Bronchial epithelial cell (primary cell): Measurements from ENCODE around the gene CNDP1. TPM values are rescaled to one million over a fixed set of nuclear protein-coding genes. Genes with fewer than 3 reads are reported as not detected.

Source experiments
- DNase-seq: peaks from one replicate; pipeline ENCODE4 v3.0.0-alpha.2; 2010; ENCODE audit warnings: low read depth
- FAIRE-seq: peaks from 2 replicates; lab custom pipeline; 2011; peaks lifted over from hg19 to GRCh38; lab: Jason Lieb, UNC
- H3K27me3 ChIP-seq: 2 replicates; pipeline ENCODE4 v1.5.1; 2011; ENCODE audit warnings: low read length; ENCODE audit not compliant: control insufficient read depth, insufficient read depth
- H3K36me3 ChIP-seq: 2 replicates; pipeline ENCODE4 v1.5.1; 2011; ENCODE audit warnings: low read length; ENCODE audit not compliant: control insufficient read depth, insufficient read depth
- H3K4me3 ChIP-seq: 2 replicates; pipeline ENCODE4 v1.5.1; 2011; ENCODE audit warnings: mild to moderate bottlenecking, low read depth, low read length, control low read depth
- CTCF ChIP-seq: IDR thresholded peaks from 2 replicates; pipeline ENCODE4 v1.5.1; 2011; ENCODE audit warnings: mild to moderate bottlenecking, moderate library complexity, low read length, control low read depth, inconsistent platforms; ENCODE audit not compliant: insufficient read depth, severe bottlenecking
- total RNA-seq: library from RNA; depleted of rRNA; stranded (reverse); fragments of >200 nt; gene quantifications from 2 replicates; pipeline ENCODE4 v1.2.1, GENCODE V29; 2014

CNDP1 gene
- total RNA-seq, 1 donor from 2014 or later = not detected

DNA sequence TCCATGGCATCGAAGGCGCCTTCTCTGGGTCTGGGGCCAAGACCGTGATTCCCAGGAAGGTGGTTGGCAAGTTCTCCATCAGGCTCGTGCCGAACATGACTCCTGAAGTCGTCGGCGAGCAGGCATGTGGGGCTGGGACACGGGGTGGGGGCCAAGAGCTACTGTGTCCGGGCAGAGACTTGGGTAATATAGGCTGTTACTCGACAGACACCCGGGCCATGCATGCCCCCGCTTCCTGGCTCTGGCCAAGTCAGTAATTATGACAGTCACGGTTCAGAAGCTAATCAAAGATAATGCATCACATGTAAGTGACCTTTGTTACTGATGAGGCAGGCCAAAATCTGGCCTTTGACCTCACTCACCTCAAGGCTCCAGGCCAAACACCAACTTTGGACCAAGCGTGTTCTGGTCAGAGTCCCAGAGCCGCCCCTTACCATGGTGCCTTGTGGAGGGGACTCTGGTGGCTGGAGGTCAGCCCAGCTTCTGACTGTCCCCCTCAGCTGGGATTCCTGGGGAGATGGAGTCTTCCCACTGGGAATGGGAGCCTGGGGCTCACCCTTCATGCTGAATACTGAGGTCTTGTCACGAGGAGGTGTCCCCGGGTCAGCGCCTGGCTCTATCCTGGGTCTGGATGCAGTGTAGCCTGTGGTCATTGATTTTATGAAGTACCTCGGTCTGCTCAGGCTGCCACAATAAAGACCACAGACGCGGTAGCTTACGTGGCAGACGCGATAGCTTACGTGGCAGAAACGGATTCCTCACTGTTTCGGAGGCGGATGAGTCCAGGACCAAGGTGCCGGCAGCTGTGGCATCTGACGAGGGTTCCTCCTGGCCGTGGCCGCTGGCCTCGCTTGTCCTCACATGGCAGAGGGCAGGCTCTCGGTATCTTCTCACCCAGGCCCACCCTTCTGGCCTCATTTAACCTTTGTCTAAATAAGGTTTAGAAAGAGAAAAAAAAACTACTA lies 17.7 kb upstream of the CNDP1 start:
- no peak for FAIRE-seq

DNA sequence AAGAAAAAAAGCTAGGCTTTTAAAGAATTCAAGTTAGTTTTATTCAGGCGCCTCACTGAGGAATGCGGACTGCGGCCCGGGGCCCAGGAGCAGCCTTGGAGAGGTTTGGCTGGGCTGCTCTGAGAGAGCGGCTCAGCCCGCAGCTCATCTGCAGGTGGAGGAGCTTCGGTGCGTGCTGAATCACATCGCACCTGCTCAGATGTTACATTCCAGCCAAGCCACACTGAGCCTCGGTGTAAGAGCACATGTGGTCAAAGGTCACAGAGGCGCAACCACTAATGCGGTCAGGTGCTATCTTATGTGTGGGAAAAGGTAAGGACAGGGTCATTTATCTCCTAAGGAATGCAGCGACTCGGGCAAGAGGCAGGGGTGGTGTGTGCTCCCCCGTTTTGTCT lies 17.1 kb upstream of the CNDP1 start:
- peaks cover 44% of the 10 kb centered on the region for H3K36me3 ChIP-seq
- H3K27me3 ChIP-seq = no peaks in the 10 kb centered on the region
- no peak for TF ChIP-seq CTCF
- no peak overlapping the region for H3K4me3 ChIP-seq
- no peak for DNase-seq
- FAIRE-seq = no peak

More for the DNA sequence above, 17.7 kb upstream of the CNDP1 start:
- DNase-seq = no peak
- Histone ChIP-seq H3K4me3 (no peak overlapping the region), H3K27me3 (no peaks in the 10 kb centered on the region), H3K36me3 (peaks cover 49% of the 10 kb centered on the region)
- TF ChIP-seq CTCF = no peak

DNA sequence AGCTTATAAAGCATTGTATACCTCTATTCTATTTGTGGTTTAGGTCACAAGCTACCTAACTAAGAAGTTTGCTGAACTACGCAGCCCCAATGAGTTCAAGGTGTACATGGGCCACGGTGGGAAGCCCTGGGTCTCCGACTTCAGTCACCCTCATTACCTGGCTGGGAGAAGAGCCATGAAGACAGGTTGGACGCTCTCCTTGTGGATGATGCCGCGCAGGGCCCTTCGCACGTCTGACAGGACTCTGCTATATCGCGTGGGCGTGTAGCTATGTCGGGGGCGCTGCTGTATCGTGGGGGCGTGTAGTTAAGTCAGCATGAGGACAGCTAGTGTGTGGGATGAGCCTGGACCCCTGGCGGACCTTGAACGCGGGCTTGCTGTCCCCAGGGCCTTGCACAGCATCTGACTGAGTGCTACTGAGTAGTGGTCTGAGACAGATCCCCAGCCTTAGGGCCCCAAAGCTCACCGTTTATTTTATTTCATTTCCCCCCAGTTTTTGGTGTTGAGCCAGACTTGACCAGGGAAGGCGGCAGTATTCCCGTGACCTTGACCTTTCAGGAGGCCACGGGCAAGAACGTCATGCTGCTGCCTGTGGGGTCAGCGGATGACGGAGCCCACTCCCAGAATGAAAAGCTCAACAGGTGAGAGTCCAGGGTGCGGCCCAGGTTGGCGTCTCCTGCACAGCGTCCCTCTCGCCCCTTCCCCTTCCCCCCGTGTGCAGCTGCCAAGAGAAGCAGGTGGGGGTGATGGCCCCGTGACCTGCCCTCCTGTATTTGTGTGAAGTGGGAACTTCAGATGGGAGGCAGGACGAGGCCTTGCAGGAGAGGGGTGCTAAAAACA lies 15.6 kb upstream of the CNDP1 start:
- Histone ChIP-seq H3K4me3 (no peak overlapping the region), H3K27me3 (no peaks in the 10 kb centered on the region), H3K36me3 (peaks cover 39% of the 10 kb centered on the region)
- DNase-seq (no peak), FAIRE-seq (no peak)
- no peak for TF ChIP-seq CTCF

DNA sequence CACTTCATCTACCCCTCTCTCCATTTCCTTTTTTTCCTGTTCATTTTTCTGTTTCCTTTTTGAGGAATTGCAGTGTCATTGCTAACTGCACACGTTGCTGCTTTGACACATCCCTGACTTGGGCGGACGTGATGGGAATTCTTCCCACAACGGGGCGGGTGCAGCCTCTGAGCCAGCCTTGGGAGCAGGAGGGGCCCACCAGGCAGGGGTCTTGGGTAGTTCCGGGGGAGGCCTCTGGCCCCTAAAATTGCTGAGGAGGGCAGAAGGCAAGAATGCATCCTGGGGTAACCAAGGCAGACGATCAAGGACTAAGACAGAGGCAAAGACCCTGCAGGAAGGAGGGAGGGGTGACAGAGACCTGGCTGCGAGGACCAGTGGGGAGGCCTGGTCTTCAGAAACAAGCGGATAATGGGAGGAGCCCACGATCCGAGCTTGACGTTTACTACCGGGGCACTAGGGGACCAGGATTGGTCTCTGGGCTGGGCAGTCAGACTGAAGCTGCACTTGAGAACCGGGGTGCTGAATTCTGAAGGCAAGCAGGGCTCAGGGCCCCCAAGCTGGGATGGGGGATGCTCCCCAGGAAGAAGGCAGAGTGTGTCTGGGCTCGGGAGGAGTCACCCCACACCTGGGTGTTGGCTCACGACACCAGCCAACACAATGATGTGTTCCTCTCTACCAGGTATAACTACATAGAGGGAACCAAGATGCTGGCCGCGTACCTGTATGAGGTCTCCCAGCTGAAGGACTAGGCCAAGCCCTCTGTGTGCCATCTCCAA lies 14.8 kb upstream of the CNDP1 start:
- TF ChIP-seq CTCF = no peak
- DNase-seq = no peak
- no peak for FAIRE-seq
- Histone ChIP-seq H3K4me3 (no peak overlapping the region), H3K27me3 (no peaks in the 10 kb centered on the region), H3K36me3 (peaks cover 37% of the 10 kb centered on the region)

DNA sequence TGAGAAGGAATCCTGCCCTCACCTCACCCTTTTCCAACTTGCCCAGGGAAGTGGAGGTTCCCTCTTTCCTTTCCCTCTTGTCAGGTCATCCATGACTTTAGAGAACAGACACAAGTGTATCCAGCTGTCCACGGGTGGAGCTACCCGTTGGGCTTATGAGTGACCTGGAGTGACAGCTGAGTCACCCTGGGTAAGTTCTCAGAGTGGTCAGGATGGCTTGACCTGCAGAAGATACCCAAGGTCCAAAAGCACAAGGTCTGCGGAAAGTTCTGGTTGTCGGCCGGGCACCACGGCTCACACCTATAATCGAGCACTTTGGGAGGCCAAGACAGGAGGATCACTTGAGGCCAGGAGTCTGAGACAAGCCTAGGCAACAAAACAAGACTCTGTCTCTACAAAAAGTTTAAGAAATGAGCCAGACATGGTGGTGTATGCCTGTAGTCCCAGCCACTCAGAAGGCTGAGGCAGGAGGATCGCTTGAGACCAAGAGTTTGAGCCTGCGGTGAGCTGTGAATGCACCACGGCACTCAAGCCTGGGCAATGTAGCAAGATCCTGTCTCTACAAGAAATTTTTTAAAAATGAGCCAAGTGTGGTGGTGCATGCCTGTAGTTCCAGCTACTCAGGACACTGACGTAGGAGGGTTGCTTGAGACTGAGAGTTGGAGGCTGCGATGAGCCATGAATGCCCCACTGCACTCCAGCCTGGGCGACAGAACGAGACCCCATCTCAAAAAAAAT lies 14.0 kb upstream of the CNDP1 start:
- Histone ChIP-seq H3K36me3 (peaks cover 35% of the 10 kb centered on the region), H3K4me3 (no peak overlapping the region), H3K27me3 (no peaks in the 10 kb centered on the region)
- FAIRE-seq (no peak), DNase-seq (no peak)
- no peak for TF ChIP-seq CTCF
